ENCODE data around the gene CCDC13.

DNA sequence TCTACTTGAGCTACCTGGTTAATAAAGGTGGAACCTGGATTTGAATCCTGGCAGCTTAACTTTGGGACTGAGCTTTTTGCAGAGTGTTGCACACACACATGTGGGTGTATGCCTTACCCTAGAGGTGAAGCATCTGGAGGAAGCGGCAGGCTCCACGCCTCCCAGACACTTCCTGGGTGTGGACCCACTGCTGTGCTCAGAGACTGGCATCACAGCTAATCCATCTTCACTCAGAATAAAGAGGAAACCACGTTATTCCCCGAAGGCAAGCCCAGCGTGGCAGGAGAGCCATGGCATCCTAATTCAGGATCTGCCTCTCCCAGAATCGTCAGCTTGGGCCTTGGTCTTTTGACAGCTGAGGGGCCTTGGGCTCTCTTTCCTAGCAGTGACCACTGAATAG lies 25.5 kb downstream of the CCDC13 start:
- TF ChIP-seq EP300 (IDR thresholded peaks at IDR 0.05) (no peak), POLR2A (IDR thresholded peaks at IDR 0.05; ENCODE audit: low read depth) (no peak)
- TF ChIP-seq, protein P1, sequence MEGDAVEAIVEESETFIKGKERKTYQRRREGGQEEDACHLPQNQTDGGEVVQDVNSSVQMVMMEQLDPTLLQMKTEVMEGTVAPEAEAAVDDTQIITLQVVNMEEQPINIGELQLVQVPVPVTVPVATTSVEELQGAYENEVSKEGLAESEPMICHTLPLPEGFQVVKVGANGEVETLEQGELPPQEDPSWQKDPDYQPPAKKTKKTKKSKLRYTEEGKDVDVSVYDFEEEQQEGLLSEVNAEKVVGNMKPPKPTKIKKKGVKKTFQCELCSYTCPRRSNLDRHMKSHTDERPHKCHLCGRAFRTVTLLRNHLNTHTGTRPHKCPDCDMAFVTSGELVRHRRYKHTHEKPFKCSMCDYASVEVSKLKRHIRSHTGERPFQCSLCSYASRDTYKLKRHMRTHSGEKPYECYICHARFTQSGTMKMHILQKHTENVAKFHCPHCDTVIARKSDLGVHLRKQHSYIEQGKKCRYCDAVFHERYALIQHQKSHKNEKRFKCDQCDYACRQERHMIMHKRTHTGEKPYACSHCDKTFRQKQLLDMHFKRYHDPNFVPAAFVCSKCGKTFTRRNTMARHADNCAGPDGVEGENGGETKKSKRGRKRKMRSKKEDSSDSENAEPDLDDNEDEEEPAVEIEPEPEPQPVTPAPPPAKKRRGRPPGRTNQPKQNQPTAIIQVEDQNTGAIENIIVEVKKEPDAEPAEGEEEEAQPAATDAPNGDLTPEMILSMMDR (IDR thresholded peaks at IDR 0.05) = no peak
